ENCODE data around the gene GPR132. TPM values are rescaled to one million over a fixed set of nuclear protein-coding genes. Genes with fewer than 3 reads are reported as not detected.
"Not testable (repeated sequence)": the region's sequence is repeated elsewhere in the genome, so short reads cannot be mapped to it uniquely, and the experiment has no call there.

GPR132 gene
- total RNA-seq, 1 experiment from 2014 or later, result 0.20 TPM

GRCh38 chr14:105028251-105028927 is 36.8 kb downstream of the GPR132 start:
- Histone ChIP-seq H3K27me3 (ENCODE audit: insufficient read depth, low read length) (no peaks in the 10 kb centered on the region; the same call in 1 of the 2 replicates), H2BK12ac (ENCODE audit: insufficient read length, low read depth, low read length) (no peak overlapping the region), H3K14ac (ENCODE audit: insufficient read depth, low read length) (no peak overlapping the region), H2BK15ac (ENCODE audit: low read depth, low read length) (no peak overlapping the region), H2AFZ (ENCODE audit: low read length) (no peak overlapping the region), H4K20me1 (ENCODE audit: control insufficient read depth, insufficient read depth, insufficient read length) (no peaks in the 10 kb centered on the region), H4K8ac (replicated peaks; ENCODE audit: insufficient read length, low read depth, low read length) (no peak overlapping the region), H2BK5ac (ENCODE audit: insufficient read length, low read length) (no peak overlapping the region), H3K4ac (ENCODE audit: low read depth, low read length) (no peak overlapping the region), H2AK5ac (ENCODE audit: insufficient read length, low read length) (no peak overlapping the region), H2BK120ac (ENCODE audit: low read depth, low read length, poor library complexity, severe bottlenecking) (no peak overlapping the region), H3K79me2 (ENCODE audit: insufficient read depth, low read length) (no peaks in the 10 kb centered on the region), H3K9ac (ENCODE audit: extremely low read depth, insufficient read length, low read length) (no peak overlapping the region), H3K4me1 (ENCODE audit: insufficient read depth, low read length) (no peaks in the 10 kb centered on the region), H4K91ac (ENCODE audit: insufficient read length, low read depth, low read length) (no peak overlapping the region), H3K56ac (ENCODE audit: insufficient read length, low read depth, low read length) (no peak overlapping the region), H3T11ph (ENCODE audit: low read length) (no peak overlapping the region), H3K9me3 (ENCODE audit: control insufficient read depth, low read depth, low read length) (no peaks in the 10 kb centered on the region), H3K23me2 (ENCODE audit: insufficient read length, low read depth, low read length, poor library complexity, severe bottlenecking) (no peaks in the 10 kb centered on the region), H3K18ac (ENCODE audit: insufficient read length, low read depth, low read length) (no peak overlapping the region), H2BK20ac (ENCODE audit: low read depth, low read length, poor library complexity, severe bottlenecking) (no peak overlapping the region), H4K5ac (ENCODE audit: insufficient read length, low read depth, low read length) (no peak overlapping the region), H3K23ac (ENCODE audit: insufficient read length, low read depth, low read length) (no peak overlapping the region), H3K27ac (ENCODE audit: insufficient read length, low read depth, low read length) (no peak overlapping the region), H3K79me1 (ENCODE audit: insufficient read depth, low read depth, low read length, poor library complexity, severe bottlenecking) (no peaks in the 10 kb centered on the region), H3K4me2 (ENCODE audit: insufficient read depth, insufficient read length, low read length) (no peak overlapping the region)
- no peak for DNase-seq
- Mint-ChIP-seq H3K36me3 (ENCODE audit: insufficient read depth in 1 of 3, low read depth in 3 of 3) (no peaks in the 10 kb centered on the region), H3K27ac (no peak overlapping the region), H3K4me3 (no peak overlapping the region), H3K4me1 (peaks cover 6 to 13% of the 10 kb centered on the region in 2 experiments), H3K27me3 (ENCODE audit: low read depth) (peaks cover 46% of the 10 kb centered on the region), H3K9me3 (no peaks in the 10 kb centered on the region; a peak in 1 of 5 replicates)
- WGBS (ENCODE audit: extremely low coverage, insufficient read length, low lambda C conversion rate), result 100% methylated on average over 1 of the region's 12 CpGs
- TF ChIP-seq CTCF (conservative IDR thresholded peaks at IDR 0.05), result no peak

- not testable (repeated sequence) for H3K23ac ChIP-seq (ENCODE audit: insufficient read length, low read depth, low read length); H3K56ac ChIP-seq (ENCODE audit: insufficient read length, low read depth, low read length); H2AK5ac ChIP-seq (ENCODE audit: insufficient read length, low read length); H4K8ac ChIP-seq (replicated peaks; ENCODE audit: insufficient read length, low read depth, low read length); H2BK12ac ChIP-seq (ENCODE audit: insufficient read length, low read depth, low read length); H3K4ac ChIP-seq (ENCODE audit: low read depth, low read length); H4K20me1 ChIP-seq (ENCODE audit: control insufficient read depth, insufficient read depth, insufficient read length); H4K91ac ChIP-seq (ENCODE audit: insufficient read length, low read depth, low read length); H3K27ac ChIP-seq (ENCODE audit: insufficient read length, low read depth, low read length); H3K79me1 ChIP-seq (ENCODE audit: insufficient read depth, low read depth, low read length, poor library complexity, severe bottlenecking); H3K14ac ChIP-seq (ENCODE audit: insufficient read depth, low read length); H4K5ac ChIP-seq (ENCODE audit: insufficient read length, low read depth, low read length); H3T11ph ChIP-seq (ENCODE audit: low read length); H3K4me2 ChIP-seq (ENCODE audit: insufficient read depth, insufficient read length, low read length); H2AFZ ChIP-seq (ENCODE audit: low read length); H3K23me2 ChIP-seq (ENCODE audit: insufficient read length, low read depth, low read length, poor library complexity, severe bottlenecking); H3K36me3 Mint-ChIP-seq (ENCODE audit: insufficient read depth in 1 of 3, low read depth in 3 of 3); H3K18ac ChIP-seq (ENCODE audit: insufficient read length, low read depth, low read length); H2BK120ac ChIP-seq (ENCODE audit: low read depth, low read length, poor library complexity, severe bottlenecking); DNase-seq; H3K4me1 ChIP-seq (ENCODE audit: insufficient read depth, low read length); H3K9me3 ChIP-seq (ENCODE audit: control insufficient read depth, low read depth, low read length); H3K9me3 Mint-ChIP-seq; H3K9ac ChIP-seq (ENCODE audit: extremely low read depth, insufficient read length, low read length); H2BK15ac ChIP-seq (ENCODE audit: low read depth, low read length); H3K79me2 ChIP-seq (ENCODE audit: insufficient read depth, low read length); H2BK20ac ChIP-seq (ENCODE audit: low read depth, low read length, poor library complexity, severe bottlenecking); H3K27me3 ChIP-seq (ENCODE audit: insufficient read depth, low read length); H3K4me3 Mint-ChIP-seq; H3K27ac Mint-ChIP-seq; H2BK5ac ChIP-seq (ENCODE audit: insufficient read length, low read length)
- peaks cover 10 to 13% of the 10 kb centered on the region in 2 experiments for H3K4me1 Mint-ChIP-seq
- peaks cover 40% of the 10 kb centered on the region for H3K27me3 Mint-ChIP-seq (ENCODE audit: low read depth)
- no CpG with 5 or more reads among the region's 4 CpGs for WGBS (ENCODE audit: extremely low coverage, insufficient read length, low lambda C conversion rate)
Observed at GRCh38 chr14:105027718-105028117, 37.5 kb downstream of the GPR132 start.

Data from H9 (cell line).